Upper lobe of right lung (tissue), 1 donor: ENCODE measurements around the gene C14orf132. TPM values are rescaled to one million over a fixed set of nuclear protein-coding genes. Genes with fewer than 3 reads are reported as not detected.

Experiments used
- ATAC-seq: fragments of 200-7000 bp; cut with Tn5 transposase; one replicate; pipeline ENCODE4 v1.9.1; 2020; ENCODE audit warnings: mild to moderate bottlenecking, moderate library complexity
- DNase-seq: peaks from one replicate; pipeline ENCODE4 v3.0.0-alpha.2; 2020
- H3K27ac ChIP-seq: fragments of 200-600 bp; one replicate; pipeline ENCODE4 v1.8.0; 2022
- H3K27me3 ChIP-seq: fragments of 200-600 bp; one replicate; pipeline ENCODE4 v1.8.0; 2022; ENCODE audit warnings: mild to moderate bottlenecking
- H3K36me3 ChIP-seq: fragments of 200-600 bp; one replicate; pipeline ENCODE4 v1.8.0; 2022
- H3K4me1 ChIP-seq: fragments of 200-600 bp; one replicate; pipeline ENCODE4 v1.8.0; 2022
- H3K4me3 ChIP-seq: fragments of 200-600 bp; one replicate; pipeline ENCODE4 v1.8.0; 2022; ENCODE audit warnings: mild to moderate bottlenecking
- H3K9me3 ChIP-seq: fragments of 200-600 bp; one replicate; pipeline ENCODE4 v1.8.0; 2022
- CTCF ChIP-seq: fragments of 200-600 bp; IDR thresholded peaks from one replicate; pipeline ENCODE4 v1.8.0; 2022; ENCODE audit warnings: antibody characterized with exemption
- intact Hi-C: fragments of 100-400 bp; cut with DNase I; formaldehyde crosslinking; loops from one replicate; pipeline ENCODE4 v1.11.0; 2022
- total RNA-seq: library from RNA; stranded (reverse); fragmentation: NEBNext Ultra II Directional; extraction: Animal tissue kit (Norgen Biotek cat#: 25700); gene quantifications from one replicate; pipeline ENCODE4 v1.2.1, GENCODE V29; 2021
- donor health status: DM: no; HTN: yes; CAD: no; lungs with severe emphysema.

C14orf132 gene
- total RNA-seq, 1 donor from 2014 or later = 63.1 TPM

- Histone ChIP-seq H3K27ac (peak overlapping the region; percentile 55), H3K4me1 (peaks cover 8% of the 10 kb centered on the region), H3K9me3 (no peaks in the 10 kb centered on the region), H3K4me3 (no peak overlapping the region), H3K27me3 (no peaks in the 10 kb centered on the region), H3K36me3 (no peaks in the 10 kb centered on the region)
- ATAC-seq = peak; percentile 68
- intact Hi-C loops = no loop called here
- no peak for TF ChIP-seq CTCF
- DNase-seq = peak; percentile 83
Measured at GRCh38 chr14:96104469-96105057, 65.4 kb downstream of the C14orf132 start.

DNA sequence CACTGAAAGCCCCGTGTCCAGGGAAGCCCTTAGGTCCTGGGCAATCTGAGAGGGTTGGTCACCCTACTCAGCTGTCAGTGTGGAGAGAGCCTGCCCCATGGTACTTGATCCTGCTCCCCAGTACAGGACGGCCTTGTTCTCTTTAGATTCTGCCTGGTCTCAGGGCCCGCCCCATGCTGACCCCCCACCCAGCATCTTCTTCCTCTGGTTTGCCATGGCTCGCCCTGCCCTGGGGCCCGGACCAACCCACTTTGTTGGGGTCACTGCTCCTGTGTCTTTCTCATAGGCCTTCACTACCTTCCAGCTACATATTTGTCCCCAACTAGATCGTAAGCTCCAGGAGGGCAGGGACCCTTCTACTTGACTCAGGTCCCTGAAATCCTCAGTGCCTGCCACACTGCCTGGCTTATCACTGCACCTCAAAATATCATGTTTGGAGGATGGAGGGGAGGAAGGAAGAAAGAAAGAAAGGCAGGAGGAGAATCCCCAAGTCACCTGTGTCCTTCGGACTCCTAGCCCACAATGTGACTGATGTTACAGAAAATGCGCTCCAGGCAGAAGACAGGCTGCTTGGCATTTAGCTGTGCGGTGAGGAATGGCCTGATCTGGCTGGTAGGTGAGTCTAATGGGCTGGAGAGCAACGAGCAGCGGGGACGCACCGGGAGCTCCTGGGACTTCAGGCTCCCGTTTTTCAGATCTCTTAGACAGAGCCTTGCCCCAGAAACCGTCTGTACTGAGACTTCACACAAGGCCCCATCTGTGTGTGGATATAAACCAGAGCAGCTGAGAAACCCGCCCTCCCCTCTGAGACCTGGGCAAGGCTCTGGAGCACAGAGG is 66.1 kb downstream of the C14orf132 start:
- no peak for TF ChIP-seq CTCF
- Histone ChIP-seq H3K27ac (peak overlapping the region; percentile 55), H3K4me3 (no peak overlapping the region), H3K27me3 (no peaks in the 10 kb centered on the region), H3K4me1 (peaks cover 8% of the 10 kb centered on the region), H3K36me3 (no peaks in the 10 kb centered on the region), H3K9me3 (no peaks in the 10 kb centered on the region)
- ATAC-seq (no peak), DNase-seq (no peak)
- intact Hi-C loops = no loop called here

- Histone ChIP-seq H3K27me3 (no peaks in the 10 kb centered on the region), H3K4me1 (peaks cover 2% of the 10 kb centered on the region), H3K27ac (no peak overlapping the region), H3K4me3 (no peak overlapping the region), H3K36me3 (no peaks in the 10 kb centered on the region), H3K9me3 (no peaks in the 10 kb centered on the region)
- intact Hi-C loops = no loop called here
- no peak for TF ChIP-seq CTCF
- DNase-seq = no peak
- ATAC-seq = peak; percentile 50
Measured at GRCh38 chr14:96105926-96106441, 66.8 kb downstream of the C14orf132 start.

GRCh38 chr14:96106891-96107290 is 67.7 kb downstream of the C14orf132 start:
- Histone ChIP-seq H3K4me3 (no peak overlapping the region), H3K27ac (no peak overlapping the region), H3K9me3 (no peaks in the 10 kb centered on the region), H3K27me3 (no peaks in the 10 kb centered on the region), H3K36me3 (no peaks in the 10 kb centered on the region), H3K4me1 (no peaks in the 10 kb centered on the region)
- DNase-seq = no peak
- ATAC-seq = no peak
- TF ChIP-seq CTCF = no peak
- intact Hi-C loops = no loop called here

DNA sequence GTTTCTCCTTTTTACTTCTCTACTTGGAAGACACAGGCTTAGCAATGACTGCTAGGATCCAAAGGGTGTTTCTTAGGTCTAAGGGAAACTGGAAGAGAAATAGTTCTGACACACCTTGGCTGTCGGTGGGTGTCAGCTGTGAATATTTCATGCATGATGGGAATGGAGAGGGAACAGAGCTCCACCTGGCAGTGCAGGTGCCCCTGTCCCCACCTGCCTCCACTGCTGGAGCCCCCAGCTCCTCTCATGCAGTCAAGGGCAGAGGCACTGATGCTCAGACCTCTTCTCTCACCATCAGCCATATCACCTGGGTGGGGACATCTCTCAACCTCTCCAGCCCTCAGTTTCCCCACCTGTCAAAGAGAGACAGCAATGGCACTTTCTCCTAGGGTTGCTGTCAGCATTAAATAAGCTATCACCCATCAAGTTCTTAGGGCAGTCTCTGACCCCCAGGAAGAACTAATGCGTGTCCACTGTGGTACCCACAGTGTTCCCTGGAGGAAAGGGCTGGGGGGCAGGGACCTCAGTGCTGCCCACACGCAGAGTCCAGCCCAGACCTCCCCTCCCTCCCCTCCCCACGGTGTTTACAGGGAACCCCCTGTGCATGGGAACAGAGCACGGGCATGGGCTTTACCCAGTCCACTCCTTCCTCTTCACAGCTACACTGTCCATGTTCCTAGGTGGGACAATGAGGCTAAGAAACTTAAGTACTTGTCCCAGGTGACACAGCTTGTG is 69.1 kb downstream of the C14orf132 start:
- no peak for ATAC-seq
- Histone ChIP-seq H3K27ac (no peak overlapping the region), H3K4me3 (no peak overlapping the region), H3K27me3 (no peaks in the 10 kb centered on the region), H3K36me3 (no peaks in the 10 kb centered on the region), H3K9me3 (no peaks in the 10 kb centered on the region), H3K4me1 (no peaks in the 10 kb centered on the region)
- no peak for TF ChIP-seq CTCF
- intact Hi-C loops = no loop called here
- DNase-seq = no peak
